Liver (tissue), 9 donors: ENCODE data around the gene ANKRD36. TPM values are rescaled to one million over a fixed set of nuclear protein-coding genes. Genes with fewer than 3 reads are reported as not detected.
"Not testable (repeated sequence)": the region's sequence is repeated elsewhere in the genome, so short reads cannot be mapped to it uniquely, and the experiment has no call there.

Source experiments
- DNase-seq: peaks from one replicate; pipeline ENCODE4 v3.0.0-alpha.2; 2017; ENCODE audit warnings: low spot score
- H3K27ac ChIP-seq, 2 donors: one replicate each; pipeline ENCODE4 v1.7.0; 2013; ENCODE audit warnings: inconsistent platforms in 2 of 2, low read length in 2 of 2, control low read depth in 1 of 2, low read depth in 1 of 2, mild to moderate bottlenecking in 1 of 2
- H3K27me3 ChIP-seq, 4 donors: one replicate each; pipeline versions ENCODE4 v1.6.1 to v1.7.0; 2013; ENCODE audit warnings: low read length in 3 of 4, inconsistent platforms in 1 of 4, mild to moderate bottlenecking in 1 of 4, moderate library complexity in 1 of 4; ENCODE audit not compliant: control insufficient read depth in 4 of 4, insufficient read depth in 4 of 4
- H3K36me3 ChIP-seq, 4 donors: one replicate each; pipeline versions ENCODE4 v1.6.1 to v1.7.0; 2013; ENCODE audit warnings: low read length in 3 of 4, mild to moderate bottlenecking in 3 of 4, low read depth in 1 of 4, moderate library complexity in 1 of 4; ENCODE audit not compliant: control insufficient read depth in 4 of 4, insufficient read depth in 3 of 4
- H3K4me1 ChIP-seq, 4 donors: one replicate each; pipeline versions ENCODE4 v1.6.1 to v1.7.0; 2013; ENCODE audit warnings: low read length in 3 of 4, mild to moderate bottlenecking in 3 of 4, moderate library complexity in 1 of 4; ENCODE audit not compliant: control insufficient read depth in 4 of 4, insufficient read depth in 4 of 4
- H3K4me3 ChIP-seq, 3 donors: one replicate each; pipeline versions ENCODE4 v1.6.1 to v1.7.0; 2013; ENCODE audit warnings: low read length in 3 of 3, control low read depth in 1 of 3, low read depth in 1 of 3, mild to moderate bottlenecking in 1 of 3
- H3K9ac ChIP-seq, 2 donors: one replicate each; pipeline ENCODE4 v1.7.0; 2013; ENCODE audit warnings: low read length in 2 of 2, mild to moderate bottlenecking in 2 of 2, moderate library complexity in 2 of 2, control low read depth in 1 of 2, low read depth in 1 of 2
- H3K9me3 ChIP-seq, 4 donors: one replicate each; pipeline versions ENCODE4 v1.6.1 to v1.7.0; 2013; ENCODE audit warnings: low read length in 3 of 4; ENCODE audit not compliant: control insufficient read depth in 4 of 4
- EGR1 ChIP-seq, 2 donors: IDR thresholded peaks; 2 replicates each; pipeline ENCODE4 v1.6.1; 2016 to 2018; ENCODE audit warnings: antibody characterized with exemption in 2 of 2, low read depth in 2 of 2
- FOXA1 ChIP-seq: IDR thresholded peaks from 2 replicates; pipeline ENCODE4 v1.6.1; 2016; ENCODE audit warnings: antibody characterized with exemption
- GABPA ChIP-seq, 2 donors: IDR thresholded peaks in 1 of 2; conservative IDR thresholded peaks in 1 of 2; 2 replicates each; pipeline ENCODE4 v1.6.1; 2016; ENCODE audit warnings: antibody characterized with exemption in 2 of 2, mild to moderate bottlenecking in 1 of 2, moderate library complexity in 1 of 2
- HNF4A ChIP-seq, 2 donors: conservative IDR thresholded peaks; 2 replicates each; pipeline ENCODE4 v1.6.1; 2016; ENCODE audit warnings: antibody characterized with exemption in 2 of 2, mild to moderate bottlenecking in 2 of 2
- HNF4G ChIP-seq: IDR thresholded peaks from 2 replicates; pipeline ENCODE4 v1.6.1; 2016; ENCODE audit warnings: antibody characterized with exemption
- JUND ChIP-seq, 2 donors: IDR thresholded peaks; 2 replicates each; pipeline ENCODE4 v1.6.1; 2016; ENCODE audit warnings: antibody characterized with exemption in 2 of 2
- NR2F2 ChIP-seq: IDR thresholded peaks from 2 replicates; pipeline ENCODE4 v1.6.1; 2016; ENCODE audit warnings: antibody characterized with exemption
- RAD21 ChIP-seq, 2 donors: IDR thresholded peaks; 2 replicates each; pipeline ENCODE4 v1.6.1; 2016; ENCODE audit warnings: antibody characterized with exemption in 2 of 2, mild to moderate bottlenecking in 2 of 2
- RXRA ChIP-seq, 2 donors: IDR thresholded peaks; 2 replicates each; pipeline ENCODE4 v1.6.1; 2017 to 2018; ENCODE audit warnings: antibody characterized with exemption in 2 of 2, mild to moderate bottlenecking in 1 of 2
- SP1 ChIP-seq: IDR thresholded peaks from 2 replicates; pipeline ENCODE4 v1.6.1; 2018; ENCODE audit warnings: antibody characterized with exemption, mild to moderate bottlenecking
- TAF1 ChIP-seq: conservative IDR thresholded peaks from 2 replicates; pipeline ENCODE4 v1.6.1; 2016; ENCODE audit warnings: antibody characterized with exemption, mild to moderate bottlenecking
- YY1 ChIP-seq: IDR thresholded peaks from 2 replicates; pipeline ENCODE4 v1.6.1; 2016; ENCODE audit warnings: antibody characterized with exemption, mild to moderate bottlenecking
- WGBS: extraction: QIAGEN DNeasy Blood & Tissue Kit; methylation state at CpG from one replicate; pipeline ENCODE4 v1.1.7; 2013; 5-methylcytosine and 5-hydroxymethylcytosine counted together
- polyA plus RNA-seq, 2 donors: library from polyadenylated mRNA; stranded (reverse) in 1 of 2; unstranded in 1 of 2; fragments of 200-250 nt in 1 of 2; fragments of >200 nt in 1 of 2; fragmentation: Nextera tagmentation in 1 of 2; extraction: Ambion mirVana in 1 of 2; gene quantifications; one replicate each; pipeline versions ENCODE4 v1.2.1 to v1.2.3, GENCODE V29; 2013 to 2015
- total RNA-seq, 2 donors: library from RNA; depleted of rRNA; stranded (reverse); fragments of >200 nt; gene quantifications; one replicate each; pipeline ENCODE4 v1.2.3, GENCODE V29; 2014
- TF ChIP-seq, protein P1 (sequence below): IDR thresholded peaks from 2 replicates; pipeline ENCODE4 v1.6.1; 2016; ENCODE audit warnings: antibody characterized with exemption
- TF ChIP-seq, protein P2 (sequence below): IDR thresholded peaks from 2 replicates; pipeline ENCODE4 v1.6.1; 2016; ENCODE audit warnings: antibody characterized with exemption, mild to moderate bottlenecking
- TF ChIP-seq, protein P3 (sequence below): IDR thresholded peaks from 2 replicates; pipeline ENCODE4 v1.6.1; 2016; ENCODE audit warnings: antibody characterized with exemption
- donor health status: healthy.
- donor health status: healthy.
- donor health status: healthy.
- donor health status: healthy.
- donor health status: healthy.

Gene ANKRD36
- total and polyA plus RNA-seq, 4 donors, result 0.38 to 8.5 (median 4.0) TPM

DNA sequence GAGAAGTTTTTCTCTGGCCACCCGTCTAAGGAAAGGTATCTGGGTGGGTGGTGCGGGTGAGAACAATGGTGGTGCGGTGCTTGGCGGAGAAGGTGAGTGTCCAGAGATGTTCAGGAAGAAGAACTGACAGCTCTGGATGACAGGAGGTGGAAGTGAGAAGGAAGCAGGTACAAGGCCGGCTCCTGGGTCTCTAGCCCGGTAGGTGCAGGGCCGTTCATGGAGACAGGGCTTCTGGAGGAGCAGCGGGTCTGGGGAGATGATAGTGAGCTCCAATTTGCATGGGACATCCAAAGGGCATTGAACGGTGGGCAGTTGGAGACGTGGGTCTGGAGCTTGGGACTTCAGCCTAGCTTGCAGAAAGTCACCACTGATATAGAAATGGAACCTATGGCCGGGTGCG, 17.3 kb upstream of the ANKRD36 start:
- TF ChIP-seq RAD21 (IDR thresholded peaks at IDR 0.05), result no peak
- no peak for TF ChIP-seq FOXA1
- TF ChIP-seq EGR1 (IDR thresholded peaks at IDR 0.05; ENCODE audit: low read depth in 2 of 2), result no peak
- TF ChIP-seq NR2F2, result no peak
- no peak for TF ChIP-seq GABPA (IDR thresholded peaks at IDR 0.05 in 1 of 2, conservative IDR thresholded peaks at IDR 0.05 in 1 of 2)
- no peak for TF ChIP-seq TAF1
- TF ChIP-seq, protein P1, sequence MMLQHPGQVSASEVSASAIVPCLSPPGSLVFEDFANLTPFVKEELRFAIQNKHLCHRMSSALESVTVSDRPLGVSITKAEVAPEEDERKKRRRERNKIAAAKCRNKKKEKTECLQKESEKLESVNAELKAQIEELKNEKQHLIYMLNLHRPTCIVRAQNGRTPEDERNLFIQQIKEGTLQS, result no peak
- TF ChIP-seq, protein P2, sequence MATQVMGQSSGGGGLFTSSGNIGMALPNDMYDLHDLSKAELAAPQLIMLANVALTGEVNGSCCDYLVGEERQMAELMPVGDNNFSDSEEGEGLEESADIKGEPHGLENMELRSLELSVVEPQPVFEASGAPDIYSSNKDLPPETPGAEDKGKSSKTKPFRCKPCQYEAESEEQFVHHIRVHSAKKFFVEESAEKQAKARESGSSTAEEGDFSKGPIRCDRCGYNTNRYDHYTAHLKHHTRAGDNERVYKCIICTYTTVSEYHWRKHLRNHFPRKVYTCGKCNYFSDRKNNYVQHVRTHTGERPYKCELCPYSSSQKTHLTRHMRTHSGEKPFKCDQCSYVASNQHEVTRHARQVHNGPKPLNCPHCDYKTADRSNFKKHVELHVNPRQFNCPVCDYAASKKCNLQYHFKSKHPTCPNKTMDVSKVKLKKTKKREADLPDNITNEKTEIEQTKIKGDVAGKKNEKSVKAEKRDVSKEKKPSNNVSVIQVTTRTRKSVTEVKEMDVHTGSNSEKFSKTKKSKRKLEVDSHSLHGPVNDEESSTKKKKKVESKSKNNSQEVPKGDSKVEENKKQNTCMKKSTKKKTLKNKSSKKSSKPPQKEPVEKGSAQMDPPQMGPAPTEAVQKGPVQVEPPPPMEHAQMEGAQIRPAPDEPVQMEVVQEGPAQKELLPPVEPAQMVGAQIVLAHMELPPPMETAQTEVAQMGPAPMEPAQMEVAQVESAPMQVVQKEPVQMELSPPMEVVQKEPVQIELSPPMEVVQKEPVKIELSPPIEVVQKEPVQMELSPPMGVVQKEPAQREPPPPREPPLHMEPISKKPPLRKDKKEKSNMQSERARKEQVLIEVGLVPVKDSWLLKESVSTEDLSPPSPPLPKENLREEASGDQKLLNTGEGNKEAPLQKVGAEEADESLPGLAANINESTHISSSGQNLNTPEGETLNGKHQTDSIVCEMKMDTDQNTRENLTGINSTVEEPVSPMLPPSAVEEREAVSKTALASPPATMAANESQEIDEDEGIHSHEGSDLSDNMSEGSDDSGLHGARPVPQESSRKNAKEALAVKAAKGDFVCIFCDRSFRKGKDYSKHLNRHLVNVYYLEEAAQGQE, result no peak
- no peak for TF ChIP-seq HNF4G
- no peak for TF ChIP-seq HNF4A (conservative IDR thresholded peaks at IDR 0.05)
- TF ChIP-seq JUND (IDR thresholded peaks at IDR 0.05), result no peak
- no peak for TF ChIP-seq YY1
- TF ChIP-seq, protein P3, sequence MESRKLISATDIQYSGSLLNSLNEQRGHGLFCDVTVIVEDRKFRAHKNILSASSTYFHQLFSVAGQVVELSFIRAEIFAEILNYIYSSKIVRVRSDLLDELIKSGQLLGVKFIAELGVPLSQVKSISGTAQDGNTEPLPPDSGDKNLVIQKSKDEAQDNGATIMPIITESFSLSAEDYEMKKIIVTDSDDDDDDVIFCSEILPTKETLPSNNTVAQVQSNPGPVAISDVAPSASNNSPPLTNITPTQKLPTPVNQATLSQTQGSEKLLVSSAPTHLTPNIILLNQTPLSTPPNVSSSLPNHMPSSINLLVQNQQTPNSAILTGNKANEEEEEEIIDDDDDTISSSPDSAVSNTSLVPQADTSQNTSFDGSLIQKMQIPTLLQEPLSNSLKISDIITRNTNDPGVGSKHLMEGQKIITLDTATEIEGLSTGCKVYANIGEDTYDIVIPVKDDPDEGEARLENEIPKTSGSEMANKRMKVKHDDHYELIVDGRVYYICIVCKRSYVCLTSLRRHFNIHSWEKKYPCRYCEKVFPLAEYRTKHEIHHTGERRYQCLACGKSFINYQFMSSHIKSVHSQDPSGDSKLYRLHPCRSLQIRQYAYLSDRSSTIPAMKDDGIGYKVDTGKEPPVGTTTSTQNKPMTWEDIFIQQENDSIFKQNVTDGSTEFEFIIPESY, result no peak
- no peak for TF ChIP-seq RXRA (IDR thresholded peaks at IDR 0.05)
- no peak for TF ChIP-seq SP1
- Histone ChIP-seq H3K9me3 (no peaks in the 10 kb centered on the region), H3K27me3 (no peaks in the 10 kb centered on the region), H3K27ac (no peak overlapping the region), H3K36me3 (no peaks in the 10 kb centered on the region), H3K4me3 (no peak overlapping the region), H3K4me1 (no peaks in the 10 kb centered on the region), H3K9ac (no peak overlapping the region)
- DNase-seq, result no peak
- WGBS, result 87% methylated on average over 12 of the region's 12 CpGs

DNA sequence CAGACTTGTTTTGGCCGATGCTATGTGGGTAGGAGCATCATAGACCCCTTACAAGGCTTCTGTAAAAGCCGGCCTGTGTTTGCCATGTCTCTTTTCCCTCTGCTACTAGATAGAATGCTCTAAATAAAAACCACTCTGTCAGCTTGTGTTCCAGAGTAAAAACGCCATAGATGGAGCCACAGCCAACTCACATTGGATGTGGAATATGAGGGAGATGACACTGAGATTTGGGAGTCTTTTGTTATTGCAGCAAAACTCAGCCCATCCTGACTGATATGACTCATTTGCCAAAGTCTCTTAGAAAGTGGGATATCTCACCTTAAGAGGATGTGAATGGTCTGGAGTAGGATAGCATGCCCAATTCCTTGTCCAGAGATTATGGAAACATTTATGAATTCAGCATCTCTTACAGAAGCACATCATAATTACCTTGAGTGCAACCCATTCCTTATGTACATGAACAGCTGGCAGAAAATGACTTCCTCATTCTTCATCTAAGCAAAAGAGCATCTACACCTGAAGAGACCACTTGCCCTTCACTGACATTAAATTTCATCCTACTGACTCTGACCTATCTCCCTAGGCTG, 14.1 kb upstream of the ANKRD36 start:
- not testable (repeated sequence) for H3K36me3 ChIP-seq, H3K27ac ChIP-seq, DNase-seq, H3K4me3 ChIP-seq, H3K9me3 ChIP-seq, H3K27me3 ChIP-seq, H3K9ac ChIP-seq, H3K4me1 ChIP-seq
- WGBS, result 77% methylated on average over 3 of the region's 3 CpGs

DNA sequence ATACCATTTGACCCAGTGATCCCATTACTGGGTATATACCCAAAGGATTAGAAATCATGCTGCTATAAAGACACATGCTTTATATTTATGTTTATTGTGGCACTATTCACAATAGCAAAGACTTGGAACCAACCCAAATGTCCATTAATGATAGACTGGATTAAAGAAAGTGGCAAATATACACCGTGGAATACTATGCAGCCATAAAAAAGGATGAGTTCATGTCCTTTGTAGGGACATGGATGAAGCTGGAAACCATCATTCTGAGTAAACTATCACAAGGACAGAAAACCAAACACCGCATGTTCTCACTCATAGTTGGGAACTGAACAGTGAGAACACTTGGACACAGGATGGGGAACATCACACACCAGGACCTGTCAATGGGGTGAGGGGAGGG, 6.1 kb upstream of the ANKRD36 start:
- not testable (repeated sequence) for H3K36me3 ChIP-seq, H3K4me3 ChIP-seq, H3K9ac ChIP-seq, H3K27me3 ChIP-seq, H3K4me1 ChIP-seq, DNase-seq, H3K27ac ChIP-seq, H3K9me3 ChIP-seq
- 77% methylated on average over 2 of the region's 2 CpGs for WGBS

DNA sequence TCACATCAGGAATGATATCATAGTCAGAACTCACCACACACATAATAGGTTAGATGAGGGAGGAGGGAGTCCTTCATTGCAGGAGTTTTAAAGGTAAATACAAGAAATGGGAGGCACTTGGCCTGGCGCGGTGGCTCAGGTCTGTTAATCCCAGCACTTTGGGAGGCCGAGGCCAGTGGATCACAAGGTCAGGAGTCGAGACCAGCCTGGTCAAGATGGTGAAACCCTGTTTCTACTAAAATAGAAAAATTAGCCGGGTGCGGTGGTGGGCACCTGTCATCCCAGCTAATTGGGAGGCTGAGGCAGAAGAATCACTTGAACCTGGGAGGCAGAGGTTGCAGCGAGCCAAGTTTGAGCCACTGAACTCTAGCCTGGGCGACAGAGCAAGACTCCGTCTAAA, 1.7 kb upstream of the ANKRD36 start:
- 79% methylated on average over 9 of the region's 9 CpGs for WGBS
- DNase-seq, H3K4me1 ChIP-seq, H3K27me3 ChIP-seq, H3K4me3 ChIP-seq, H3K9ac ChIP-seq, H3K27ac ChIP-seq, H3K36me3 ChIP-seq, H3K9me3 ChIP-seq: not testable (repeated sequence)
